AML-193 (cell line): ENCODE measurements around the gene TUB.

Source experiments
- DNase-seq, 2 experiments: peaks; one replicate each; lab custom pipeline; 2025; lab: John Stamatoyannopoulos, UW

TUB gene

GRCh38 chr11:8092587-8093424, 11.8 kb downstream of the TUB start:
- DNase-seq = peak; percentile 32 to 33

DNA sequence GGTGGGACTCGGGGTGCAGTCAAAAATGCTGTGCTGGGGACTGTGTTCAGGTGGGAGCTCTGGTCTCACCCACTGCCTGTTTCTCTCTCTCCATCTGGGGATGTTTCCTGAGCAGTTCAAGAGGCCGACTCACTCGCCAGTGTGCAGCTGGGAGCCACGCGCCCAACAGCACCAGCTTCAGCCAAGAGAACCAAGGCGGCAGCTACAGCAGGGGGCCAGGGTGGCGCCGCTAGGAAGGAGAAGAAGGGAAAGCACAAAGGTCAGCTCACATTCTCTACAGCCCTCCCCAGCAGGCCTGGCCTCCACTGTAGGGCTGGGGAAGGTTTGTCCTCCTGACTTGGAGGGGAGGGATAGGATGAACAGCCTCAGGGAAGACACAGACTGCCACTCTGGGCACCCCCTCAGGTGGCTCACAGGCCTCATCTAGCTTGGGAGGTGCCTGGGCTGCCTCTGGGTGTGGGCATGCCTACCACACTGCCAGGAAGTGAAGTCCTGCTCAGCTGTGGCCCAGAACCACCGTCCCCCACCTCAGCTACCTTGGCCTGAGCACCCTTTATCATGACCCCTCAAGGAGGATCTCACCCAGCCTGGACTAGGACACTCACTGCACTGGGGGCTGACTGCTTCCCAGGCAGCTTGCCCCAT, 13.0 kb downstream of the TUB start:
- DNase-seq = no peak

GRCh38 chr11:8094656-8095055, 13.6 kb downstream of the TUB start:
- DNase-seq = no peak

DNA sequence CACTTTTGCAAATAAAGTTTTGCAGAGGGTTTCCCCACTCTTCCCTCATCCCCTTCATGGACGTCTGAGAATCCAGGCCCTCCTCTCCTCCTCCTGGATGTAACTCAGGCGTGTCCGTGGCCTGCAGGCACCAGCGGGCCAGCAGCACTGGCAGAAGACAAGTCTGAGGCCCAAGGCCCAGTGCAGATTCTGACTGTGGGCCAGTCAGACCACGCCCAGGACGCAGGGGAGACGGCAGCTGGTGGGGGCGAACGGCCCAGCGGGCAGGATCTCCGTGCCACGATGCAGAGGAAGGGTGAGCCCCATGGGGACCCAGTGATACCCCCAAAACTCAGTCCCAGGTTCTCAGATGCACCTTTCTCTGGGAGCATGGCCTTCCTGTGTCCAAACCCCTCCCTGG, 14.4 kb downstream of the TUB start:
- DNase-seq = no peak

DNA sequence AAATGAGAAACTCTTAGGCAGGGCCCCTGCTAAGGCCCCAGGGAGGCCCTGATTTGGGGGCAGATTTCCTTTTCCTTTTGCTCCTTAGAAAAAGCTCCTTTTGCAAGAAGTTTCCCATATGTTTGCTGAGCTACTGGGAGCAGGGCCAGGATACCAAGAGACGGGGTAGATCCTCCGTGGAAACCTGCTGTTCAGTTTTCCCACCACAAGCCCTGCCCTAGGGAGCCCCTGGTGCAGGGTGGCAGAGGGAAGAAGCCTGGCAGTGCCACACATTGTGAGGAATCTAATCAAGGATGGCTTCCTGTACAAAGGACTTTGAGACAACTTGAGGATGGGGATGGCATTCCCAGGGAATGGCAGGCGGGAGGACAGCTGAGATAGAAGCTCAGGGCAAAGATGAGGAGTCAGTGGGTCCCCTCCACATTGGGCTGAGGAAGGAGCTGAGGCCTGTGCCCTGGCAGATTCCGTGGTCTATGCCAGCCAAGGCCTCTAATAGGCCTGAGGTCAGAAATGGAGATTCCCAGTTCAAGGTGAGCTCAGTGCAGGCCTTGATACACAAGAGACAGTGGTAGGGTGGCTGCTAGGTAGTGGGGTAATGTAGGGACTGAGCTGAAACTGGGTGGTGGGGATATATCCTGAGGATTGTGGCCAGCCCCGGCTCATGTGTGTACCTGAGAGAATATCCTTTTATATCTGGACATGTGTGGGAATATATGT, 15.0 kb downstream of the TUB start:
- DNase-seq = no peak

GRCh38 chr11:8096575-8096974, 15.6 kb downstream of the TUB start:
- DNase-seq = no peak

DNA sequence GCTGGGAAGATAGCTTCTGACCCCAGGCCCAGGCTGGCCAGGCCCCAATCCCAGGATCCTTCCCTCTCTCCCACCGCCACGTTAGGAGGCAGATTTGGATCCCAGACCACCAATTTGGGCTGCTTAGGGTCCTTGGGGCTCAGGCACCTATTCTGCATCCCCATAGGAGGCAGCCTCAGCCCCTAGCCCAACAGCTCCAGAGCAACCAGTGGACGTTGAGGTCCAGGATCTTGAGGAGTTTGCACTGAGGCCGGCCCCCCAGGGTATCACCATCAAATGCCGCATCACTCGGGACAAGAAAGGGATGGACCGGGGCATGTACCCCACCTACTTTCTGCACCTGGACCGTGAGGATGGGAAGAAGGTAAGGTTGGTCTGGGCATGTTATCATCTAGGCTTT, 16.1 kb downstream of the TUB start:
- no peak for DNase-seq

GRCh38 chr11:8097468-8097867, 16.5 kb downstream of the TUB start:
- no peak for DNase-seq

- no peak for DNase-seq
These were observed 16.9 kb downstream of the TUB start for GRCh38 chr11:8097926-8098325.

GRCh38 chr11:8098361-8098760, 17.4 kb downstream of the TUB start:
- DNase-seq = no peak

DNA sequence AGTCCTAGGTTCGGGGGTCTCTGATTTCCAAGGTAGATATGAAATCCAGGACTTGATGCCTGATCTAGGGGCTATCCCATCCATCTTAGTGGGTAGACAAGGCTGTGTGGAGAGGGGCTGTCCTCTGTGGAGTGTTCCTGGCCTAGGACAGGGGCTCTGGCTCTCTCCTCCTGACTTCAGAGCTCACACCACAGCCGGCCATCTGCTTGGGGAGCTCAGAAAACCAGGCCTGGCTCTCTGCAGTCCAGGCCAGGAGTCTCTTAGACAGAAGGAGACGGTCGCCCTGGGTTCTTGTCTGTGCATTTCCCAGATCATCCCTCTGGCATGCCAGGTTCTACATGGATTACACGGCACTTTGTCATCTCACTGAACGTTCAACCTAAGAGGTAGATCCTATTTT, 17.9 kb downstream of the TUB start:
- DNase-seq = no peak

DNA sequence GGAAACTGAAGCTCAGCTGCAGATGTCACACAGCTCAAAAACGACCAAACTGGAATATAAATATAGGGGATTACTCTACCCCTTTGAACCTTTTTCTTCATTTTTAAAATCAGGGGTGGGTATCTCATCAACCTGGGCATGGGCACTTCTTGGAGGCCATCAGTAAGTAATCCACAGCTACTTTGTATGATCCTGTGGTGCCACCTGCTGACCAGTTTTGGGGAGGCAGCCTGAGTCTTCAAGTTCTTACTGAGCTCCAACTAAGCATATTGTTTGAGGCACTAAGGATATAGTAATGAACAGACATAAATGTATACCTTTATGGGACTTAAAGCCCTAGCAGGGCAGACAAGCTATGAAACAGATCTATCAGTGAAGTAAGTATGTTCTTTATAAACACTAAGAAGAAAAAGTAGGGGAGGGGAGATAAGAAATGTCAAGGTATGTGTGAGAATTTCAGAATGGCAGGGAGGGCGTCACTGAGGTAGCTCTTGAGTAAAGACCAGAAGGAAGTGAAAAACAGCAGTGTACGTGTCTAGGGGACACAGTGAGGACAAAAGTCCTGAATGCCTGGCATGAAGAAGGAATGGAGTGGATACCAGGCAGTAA, 18.4 kb downstream of the TUB start:
- peak; percentile 44 to 53 for DNase-seq

DNA sequence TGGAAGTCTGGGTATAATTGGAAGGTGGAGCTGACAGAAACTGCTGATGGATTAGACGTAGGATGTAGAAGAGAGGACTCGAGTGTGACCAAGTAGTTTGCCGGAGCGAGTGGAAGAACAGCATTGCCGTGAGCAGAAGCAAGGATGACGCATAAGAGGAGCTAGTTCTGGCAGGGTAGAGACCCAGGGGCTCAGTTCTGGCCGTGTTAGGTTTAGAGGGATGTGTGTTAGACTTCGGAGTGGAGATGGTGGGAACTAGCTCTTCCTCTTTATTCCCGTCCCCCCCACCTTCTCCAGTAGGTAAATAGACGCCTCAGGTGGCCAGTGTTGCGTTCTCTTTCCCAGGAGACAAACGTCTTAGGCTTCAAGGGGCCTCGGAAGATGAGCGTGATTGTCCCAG, 19.1 kb downstream of the TUB start:
- DNase-seq = no peak

GRCh38 chr11:8100605-8101004, 19.6 kb downstream of the TUB start:
- no peak for DNase-seq

GRCh38 chr11:8101421-8101820, 20.4 kb downstream of the TUB start:
- DNase-seq = no peak

GRCh38 chr11:8102296-8102915, 21.4 kb downstream of the TUB start:
- DNase-seq = no peak

GRCh38 chr11:8102965-8103364, 22.0 kb downstream of the TUB start:
- no peak for DNase-seq

GRCh38 chr11:8103909-8104308, 22.9 kb downstream of the TUB start:
- no peak for DNase-seq

- no peak for DNase-seq
These were observed 24.1 kb downstream of the TUB start for GRCh38 chr11:8105133-8105532.

- no peak for DNase-seq
These were observed 24.7 kb downstream of the TUB start for GRCh38 chr11:8105666-8106065.

GRCh38 chr11:8106679-8107078, 25.7 kb downstream of the TUB start:
- DNase-seq = no peak

DNA sequence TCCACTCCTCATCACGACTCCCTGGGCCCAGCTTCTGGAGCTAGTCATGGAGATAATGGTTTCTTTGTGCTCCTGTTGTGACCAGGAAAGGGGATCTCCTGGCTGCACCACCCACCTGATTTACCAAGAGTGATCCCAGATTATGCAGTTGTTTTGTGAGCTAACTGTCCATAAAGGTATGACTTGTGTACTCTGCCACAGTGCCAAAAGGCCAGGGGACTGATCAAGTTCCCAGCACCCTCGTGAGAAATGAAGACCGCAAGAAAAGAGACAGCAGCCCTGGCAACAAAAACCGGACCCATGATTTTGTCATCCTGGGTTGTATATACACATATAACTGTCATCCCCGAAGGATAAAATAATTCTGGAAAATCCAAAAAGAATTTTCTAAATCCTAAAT, 26.6 kb downstream of the TUB start:
- DNase-seq = no peak
